Ramos (cell line): ENCODE results near the gene AWAT1.
"Not testable (repeated sequence)": the region's sequence is repeated elsewhere in the genome, so short reads cannot be mapped to it uniquely, and the experiment has no call there.

ENCODE experiments used
- in situ Hi-C: fragments of 300-500 bp; cut with MboI; formaldehyde crosslinking; loops from one replicate; pipeline ENCODE4 v1.14.3; 2022; ENCODE audit warnings: low sequenced_read_pairs; ENCODE audit not compliant: unreplicated experiment

Gene AWAT1

DNA sequence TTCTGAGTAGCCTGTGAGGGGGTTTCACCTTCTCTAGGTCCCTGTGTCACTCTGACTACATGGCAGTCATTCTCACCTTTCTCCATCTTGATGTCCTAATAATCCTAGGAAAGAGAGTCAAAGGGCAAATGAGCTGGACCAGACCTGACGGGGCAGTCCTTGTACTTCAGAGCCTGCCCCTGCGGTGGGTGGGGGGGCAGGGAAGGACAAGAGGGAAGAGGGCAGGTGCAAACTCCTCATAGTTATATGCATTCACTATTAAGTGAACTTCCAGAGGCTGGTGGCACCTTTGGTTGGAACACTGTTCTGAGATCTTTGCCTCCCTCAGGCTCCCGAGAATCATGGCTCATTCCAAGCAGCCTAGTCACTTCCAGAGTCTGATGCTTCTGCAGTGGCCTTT is at the start of gene AWAT1:
Gene AWAT1, plus strand, starts transcription at position 301 of the 400 bp plus-strand sequence. Its CDS starts 41 bp downstream, at position 342.
- in situ Hi-C loops = no loop called here

DNA sequence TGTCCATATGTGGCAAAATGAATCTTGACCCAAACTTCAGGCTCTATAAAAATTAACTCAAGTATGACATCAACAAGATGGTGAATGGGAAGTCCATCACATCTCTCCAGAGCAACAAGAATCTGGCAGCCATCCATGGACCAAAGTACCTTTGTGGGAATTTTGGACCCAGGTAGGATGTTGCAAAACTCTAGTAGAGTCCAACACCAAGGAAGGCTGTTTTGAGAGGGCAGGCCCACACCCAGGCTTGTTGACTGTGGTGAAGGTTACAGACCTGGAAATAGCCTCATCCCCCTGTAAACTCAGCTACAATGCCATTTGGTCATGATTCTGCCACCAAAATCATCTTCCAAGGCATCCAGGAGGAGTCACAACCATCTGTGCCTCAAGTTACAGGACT is 44.2 kb upstream of the AWAT1 start:
- in situ Hi-C loops = no loop called here

DNA sequence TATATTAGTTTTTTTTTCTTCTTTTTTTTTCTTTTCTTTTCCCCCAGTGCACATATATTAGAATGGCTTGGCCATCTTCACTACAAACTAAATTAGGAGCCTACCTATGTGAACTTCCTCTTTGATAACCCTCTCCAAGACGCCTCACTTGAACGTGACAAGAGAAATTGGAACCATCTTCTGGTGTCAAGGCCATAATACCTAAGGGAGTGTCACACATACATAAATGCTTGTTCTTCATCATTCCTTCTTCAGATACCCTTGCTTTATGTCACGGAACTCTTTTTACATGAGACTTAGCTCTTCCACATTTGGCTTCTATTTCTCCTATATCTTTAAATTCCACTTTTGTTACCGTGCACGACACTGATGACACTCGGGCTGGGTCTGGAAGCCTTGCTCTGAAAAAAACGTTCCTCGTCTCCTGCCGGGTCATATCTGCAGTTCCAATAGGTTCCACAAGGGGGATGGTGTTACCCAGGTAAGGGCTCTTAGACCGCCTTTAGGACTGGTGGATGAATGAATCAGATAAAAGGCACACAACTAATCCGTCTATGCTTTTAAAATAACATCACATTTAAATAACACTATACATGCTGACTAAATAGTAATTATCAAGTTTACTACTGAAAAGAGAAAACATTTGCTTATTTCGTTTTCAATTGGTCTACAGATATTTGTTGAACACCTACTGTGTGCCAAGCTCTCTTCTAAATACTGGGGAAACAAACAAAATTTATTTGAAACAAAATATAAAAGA is 37.3 kb upstream of the AWAT1 start:
- in situ Hi-C loops = no loop called here

DNA sequence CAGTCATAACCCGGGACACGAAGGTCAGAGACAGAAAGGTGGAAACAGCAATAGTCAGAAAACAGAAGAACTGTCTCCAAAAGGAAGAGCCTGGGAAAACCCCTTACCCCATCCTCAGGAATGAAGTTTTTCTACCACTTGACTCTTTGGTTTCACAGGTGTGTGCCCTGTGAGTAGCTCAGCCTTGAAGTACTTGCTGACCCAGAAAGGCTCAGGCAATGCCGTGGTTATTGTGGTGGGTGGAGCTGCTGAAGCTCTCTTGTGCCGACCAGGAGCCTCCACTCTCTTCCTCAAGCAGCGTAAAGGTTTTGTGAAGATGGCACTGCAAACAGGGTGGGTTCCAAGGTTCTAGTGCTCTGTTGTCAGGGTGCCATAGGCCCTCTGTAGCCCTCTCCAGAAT is 32.7 kb upstream of the AWAT1 start:
- in situ Hi-C loops = no loop called here

DNA sequence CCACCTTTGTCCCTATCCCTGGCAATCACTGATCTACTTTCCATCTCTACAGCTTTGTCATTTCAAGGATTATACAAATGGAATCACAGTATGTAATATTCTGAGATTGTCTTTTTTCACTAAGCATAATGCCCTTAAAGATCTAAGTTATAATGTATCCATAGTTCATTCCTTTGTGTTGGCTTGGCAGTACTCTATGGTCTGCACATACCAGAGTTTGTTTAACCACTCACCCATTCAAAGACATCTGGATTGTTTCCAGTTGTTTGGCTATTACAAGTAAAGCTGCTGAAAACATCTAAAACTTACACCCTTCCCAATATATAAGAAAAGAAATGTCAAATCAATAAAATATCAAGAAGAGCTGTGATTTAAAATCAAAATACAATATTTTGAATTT is 26.0 kb upstream of the AWAT1 start:
- in situ Hi-C loops = no loop called here

DNA sequence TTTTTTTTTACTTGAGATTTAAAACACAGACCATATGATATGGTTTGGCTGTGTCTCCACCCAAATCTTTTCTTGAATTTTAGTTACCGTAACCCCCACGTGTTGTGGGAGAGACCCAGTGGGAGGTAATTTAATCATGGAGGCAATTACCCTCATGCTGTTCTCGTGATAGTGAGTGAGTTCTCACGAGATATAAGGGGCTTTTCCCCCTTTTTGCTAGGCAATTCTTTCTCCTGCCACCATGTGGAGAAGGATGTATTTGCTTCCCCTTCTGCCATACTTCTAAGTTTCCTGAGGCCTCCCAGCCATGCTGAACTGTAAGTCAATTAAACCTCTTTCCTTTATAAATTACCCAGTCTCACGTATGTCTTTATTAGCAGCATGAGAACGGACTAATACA is 24.9 kb upstream of the AWAT1 start:
- in situ Hi-C loops = not testable (repeated sequence)

DNA sequence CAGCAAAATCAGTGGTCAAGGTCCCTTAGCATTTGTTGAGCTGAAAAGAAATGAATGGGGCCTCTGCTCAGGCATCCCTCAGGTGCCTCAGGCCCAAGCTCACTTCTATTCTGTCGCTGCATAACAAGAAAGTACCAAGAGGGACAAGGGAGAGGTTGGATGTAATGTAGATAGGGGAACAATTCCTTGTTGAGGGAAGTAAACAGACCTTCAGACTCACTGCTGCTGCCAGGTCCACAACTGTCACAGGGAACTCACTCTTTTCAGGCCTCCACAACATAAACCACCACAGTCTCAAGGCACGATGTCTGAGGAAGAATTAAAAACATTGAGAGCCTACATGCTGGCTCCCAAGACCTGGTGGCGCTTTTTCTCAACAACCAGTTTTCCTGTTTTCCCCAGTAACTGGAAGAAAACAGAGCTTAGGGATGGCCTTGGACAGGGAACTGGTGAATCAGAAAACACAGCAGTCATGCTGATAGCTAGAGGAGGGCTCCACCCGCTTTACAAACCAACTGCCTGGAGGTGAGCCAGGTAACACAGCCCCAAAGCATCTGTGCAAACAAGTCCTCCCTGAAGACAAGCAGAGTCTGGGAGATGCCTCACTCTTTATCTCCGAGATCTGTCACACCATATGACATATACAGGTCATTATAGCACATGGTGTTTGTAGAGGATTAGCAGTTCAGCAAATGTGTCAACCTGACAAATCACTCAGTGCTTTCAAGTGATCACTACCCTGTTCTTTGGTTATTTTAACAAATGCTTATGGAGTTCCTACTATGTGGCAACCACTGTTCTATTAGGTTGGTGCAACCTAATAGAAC is 14.3 kb upstream of the AWAT1 start:
- in situ Hi-C loops = no loop called here

DNA sequence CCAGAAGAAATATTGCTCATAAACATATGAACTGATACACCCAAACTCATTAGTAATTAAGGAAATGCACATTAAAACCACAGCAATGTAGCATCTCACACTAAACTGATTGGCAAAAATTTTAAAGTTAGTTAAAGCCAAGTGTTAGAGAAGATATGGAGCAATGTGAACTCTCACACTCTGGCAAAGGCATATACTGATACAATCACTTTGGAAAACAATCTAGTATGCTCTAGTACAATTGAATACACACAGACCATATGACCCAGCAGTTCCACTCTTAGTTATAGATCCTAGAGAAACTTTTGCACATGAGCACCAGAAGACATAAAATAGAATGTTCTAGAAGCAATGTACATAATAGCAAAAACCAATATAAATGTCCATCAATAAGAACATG is 8.4 kb upstream of the AWAT1 start:
- in situ Hi-C loops = no loop called here

DNA sequence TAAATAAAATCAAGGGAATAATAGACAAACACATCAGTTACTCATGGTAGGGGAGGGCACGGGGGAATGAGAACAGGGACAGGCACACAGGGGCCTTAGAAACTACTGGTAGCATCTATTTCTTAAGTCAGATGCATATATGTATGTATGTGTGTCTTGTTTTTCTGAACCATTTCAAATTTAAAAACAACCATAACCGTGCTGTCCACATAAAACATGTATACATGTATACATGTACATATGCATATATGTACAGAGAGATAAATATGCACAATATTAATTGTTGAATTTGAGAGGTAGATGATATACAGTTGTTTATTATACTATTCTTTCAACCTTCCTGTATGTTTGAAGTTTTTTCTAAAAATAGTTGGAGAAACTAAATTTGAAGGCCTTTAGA is 7.8 kb upstream of the AWAT1 start:
- in situ Hi-C loops = no loop called here

DNA sequence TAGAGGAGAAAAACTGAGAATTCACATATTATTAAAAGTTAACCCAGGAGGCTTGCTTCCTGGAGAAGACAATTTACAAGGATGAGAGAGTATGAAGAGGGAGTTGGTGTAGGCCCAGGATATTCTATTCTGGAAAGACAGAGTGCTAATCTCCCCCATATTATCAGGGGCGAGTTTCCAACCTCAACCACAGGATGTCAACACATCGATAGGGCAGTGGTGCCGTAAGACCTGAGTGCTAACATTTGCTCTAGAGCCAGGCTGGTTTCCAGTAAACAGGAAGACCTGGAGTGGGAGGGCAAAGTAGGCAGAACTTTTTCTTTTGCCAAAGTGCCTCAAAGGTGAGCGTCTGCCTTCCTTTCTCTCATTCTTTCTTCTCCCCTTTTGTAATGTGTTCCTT is 2.8 kb upstream of the AWAT1 start:
- in situ Hi-C loops = no loop called here

DNA sequence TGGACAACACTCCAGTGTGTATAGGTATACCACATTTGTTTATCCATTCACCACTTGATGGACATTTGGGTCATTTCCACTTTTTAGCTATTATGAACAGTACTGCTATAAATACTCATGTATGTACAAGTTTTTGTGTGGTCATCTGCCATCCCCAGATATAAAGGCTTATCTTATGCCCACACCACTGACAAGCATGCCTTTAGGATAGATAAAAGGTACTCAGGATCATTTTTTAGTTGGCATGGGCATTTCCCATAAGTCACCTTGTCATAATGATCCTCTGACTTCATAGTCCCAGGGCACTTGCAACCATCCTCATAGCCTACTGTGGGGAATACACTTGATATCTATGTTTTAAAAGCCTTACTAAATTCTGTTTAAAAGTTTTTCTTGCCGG is 6.3 kb downstream of the AWAT1 start:
- in situ Hi-C loops = no loop called here

DNA sequence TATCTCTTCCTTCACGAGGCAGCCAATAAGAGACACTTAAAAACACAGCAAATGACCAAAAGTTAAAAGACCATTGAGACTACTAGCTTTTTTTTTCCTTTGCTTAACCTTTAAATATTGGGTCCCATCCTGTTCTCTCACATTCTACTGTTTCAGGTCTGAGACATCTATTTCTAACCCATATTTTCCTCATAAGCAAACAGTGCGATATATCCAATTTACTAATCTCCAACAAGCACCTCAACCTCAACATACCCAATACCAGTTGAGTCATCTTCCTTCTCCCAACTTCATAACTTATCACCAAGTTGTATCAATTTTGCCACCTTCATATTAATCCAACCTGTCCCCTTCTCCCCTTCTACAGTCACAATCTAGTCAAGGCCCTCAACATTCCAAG is 7.0 kb downstream of the AWAT1 start:
- in situ Hi-C loops = no loop called here

DNA sequence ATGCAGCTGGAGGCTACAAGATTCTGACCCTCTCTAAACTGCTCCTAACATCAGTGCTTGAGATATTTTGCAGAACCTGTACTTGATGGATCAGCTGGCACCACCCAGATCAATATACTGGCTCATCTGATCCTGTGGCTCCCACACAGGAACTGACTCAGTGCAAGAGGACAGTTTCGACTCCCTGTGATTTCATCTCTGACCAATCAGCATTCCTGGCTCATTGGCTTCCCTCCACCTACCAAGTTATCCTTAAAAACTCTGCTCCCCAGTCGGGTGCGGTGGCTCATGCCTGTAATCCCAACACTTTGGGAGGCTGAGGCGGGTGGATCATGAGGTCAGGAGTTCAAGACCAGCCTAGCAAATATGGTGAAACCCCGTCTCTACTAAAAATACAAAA is 9.1 kb downstream of the AWAT1 start:
- in situ Hi-C loops = not testable (repeated sequence)

DNA sequence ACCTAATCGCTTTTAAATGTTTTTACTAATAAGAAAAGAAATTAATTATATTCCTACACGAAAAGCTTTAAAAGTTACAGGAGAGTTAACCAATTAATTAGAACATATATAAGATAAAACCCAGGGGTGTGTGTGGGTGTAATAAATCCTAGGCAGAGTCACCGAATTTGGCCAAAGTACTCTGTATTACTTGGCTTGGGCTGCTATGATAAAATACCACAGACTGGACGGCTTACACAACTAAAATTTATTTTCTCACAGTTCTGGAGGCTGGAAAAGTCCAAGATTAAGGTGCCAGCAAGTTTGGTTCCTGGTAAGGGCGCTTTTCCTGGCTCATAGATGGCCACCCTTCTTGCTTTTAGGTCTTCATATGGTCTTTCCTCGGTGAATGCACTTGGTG is 10.4 kb downstream of the AWAT1 start:
- in situ Hi-C loops = no loop called here

DNA sequence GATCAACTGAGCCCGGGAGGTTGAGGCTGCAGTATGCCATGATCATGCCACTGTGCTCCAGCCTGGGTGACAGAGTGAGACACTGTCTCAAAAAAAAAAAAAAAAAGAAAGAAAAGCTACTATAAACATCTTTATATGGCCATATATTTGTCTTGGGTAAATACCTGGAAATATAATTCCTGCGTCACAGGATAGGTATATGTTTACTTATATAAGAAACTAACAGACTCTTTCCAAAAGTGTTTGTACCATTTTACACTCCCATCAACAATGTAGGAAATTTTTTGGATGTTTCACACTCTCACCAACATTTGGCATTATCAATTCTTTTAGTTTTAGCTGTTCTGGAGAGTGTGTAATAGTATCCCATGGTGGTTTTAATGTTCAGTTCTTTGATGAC is 12.8 kb downstream of the AWAT1 start:
- in situ Hi-C loops = no loop called here

DNA sequence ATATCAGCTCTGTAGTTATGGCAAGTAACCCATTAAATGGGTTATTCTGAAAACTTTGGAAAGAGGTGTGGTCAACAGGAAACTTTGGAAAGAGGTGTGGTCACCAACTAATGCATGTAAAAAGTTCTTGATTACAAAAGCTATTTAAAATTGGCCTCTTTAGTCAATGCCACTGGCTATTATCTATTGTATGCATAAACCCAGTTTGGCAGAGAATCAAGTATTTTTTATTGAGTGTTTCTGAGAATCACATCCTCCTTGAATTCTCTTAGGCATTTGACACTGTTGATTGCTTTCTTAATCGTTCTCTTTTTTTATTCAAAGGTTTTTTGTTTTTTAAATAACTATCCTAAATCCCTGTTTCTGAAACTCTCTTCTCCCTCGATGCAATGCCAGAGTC is 18.0 kb downstream of the AWAT1 start:
- in situ Hi-C loops = no loop called here

DNA sequence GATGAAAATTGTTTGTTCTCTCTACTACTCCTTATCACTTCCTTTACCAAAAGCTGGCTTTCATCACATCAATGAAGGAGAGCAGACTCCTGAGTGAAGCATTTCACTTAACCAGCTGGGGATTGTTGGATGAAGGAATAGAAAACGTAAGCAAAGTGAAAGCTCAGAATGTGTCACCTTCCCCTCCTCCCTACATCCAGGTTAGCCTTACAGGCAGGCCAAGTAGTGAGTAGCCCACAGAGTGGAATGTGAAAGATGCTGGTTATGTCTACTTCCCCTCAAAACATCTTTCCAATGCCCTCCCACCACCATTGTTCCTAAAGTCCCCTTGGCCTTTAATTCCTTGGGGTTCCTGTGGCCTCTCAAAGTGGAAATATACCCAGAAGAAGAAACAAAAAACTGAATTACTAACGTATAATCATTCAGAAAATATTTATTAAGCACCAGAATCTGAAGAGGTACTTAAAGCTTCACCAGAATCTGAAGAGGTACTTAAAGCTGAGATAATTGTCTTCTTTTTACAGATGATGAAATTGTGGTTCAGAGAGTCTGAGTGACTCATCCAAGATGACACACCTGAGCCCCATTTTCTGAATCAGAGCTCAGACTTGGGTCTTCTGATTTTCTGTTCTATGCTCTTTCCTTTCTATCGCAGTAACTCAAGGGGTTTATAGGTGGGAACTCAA is 19.1 kb downstream of the AWAT1 start:
- in situ Hi-C loops = no loop called here

DNA sequence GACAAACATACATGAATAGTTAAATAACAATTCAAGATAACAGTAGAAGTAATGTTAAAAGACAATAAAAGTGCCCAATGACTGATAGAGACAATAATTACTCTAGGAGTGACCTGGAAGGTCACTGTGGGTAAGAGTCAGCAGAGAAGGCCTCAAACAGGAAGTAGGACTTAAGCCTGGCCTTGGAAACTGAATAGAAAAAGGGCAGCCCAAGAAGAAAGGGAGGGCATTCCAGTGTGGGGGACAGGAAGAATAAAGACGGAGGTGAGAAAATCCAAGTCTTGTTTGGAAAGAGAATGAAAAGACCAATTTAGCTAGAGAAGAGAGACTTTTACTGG is 19.6 kb downstream of the AWAT1 start:
- in situ Hi-C loops = no loop called here

DNA sequence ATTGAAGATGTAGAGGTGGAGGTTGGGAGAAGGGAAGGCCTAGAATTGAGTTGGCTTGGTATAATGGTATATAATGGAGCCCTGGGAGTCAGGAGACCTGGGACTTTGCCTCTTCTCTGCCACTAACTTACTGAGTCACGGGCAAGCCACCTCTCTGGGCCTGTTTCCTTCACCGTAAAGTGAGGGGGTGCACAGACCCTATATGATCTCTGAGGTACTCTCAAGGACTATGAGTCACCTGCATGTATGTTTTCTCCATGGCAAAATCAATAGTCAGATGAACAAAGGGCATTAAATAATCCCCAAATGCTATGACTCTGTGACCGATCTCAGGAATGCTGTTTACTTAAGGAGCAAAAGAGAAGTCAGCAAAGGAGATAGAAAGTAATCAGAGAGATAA is 20.5 kb downstream of the AWAT1 start:
- in situ Hi-C loops = no loop called here

DNA sequence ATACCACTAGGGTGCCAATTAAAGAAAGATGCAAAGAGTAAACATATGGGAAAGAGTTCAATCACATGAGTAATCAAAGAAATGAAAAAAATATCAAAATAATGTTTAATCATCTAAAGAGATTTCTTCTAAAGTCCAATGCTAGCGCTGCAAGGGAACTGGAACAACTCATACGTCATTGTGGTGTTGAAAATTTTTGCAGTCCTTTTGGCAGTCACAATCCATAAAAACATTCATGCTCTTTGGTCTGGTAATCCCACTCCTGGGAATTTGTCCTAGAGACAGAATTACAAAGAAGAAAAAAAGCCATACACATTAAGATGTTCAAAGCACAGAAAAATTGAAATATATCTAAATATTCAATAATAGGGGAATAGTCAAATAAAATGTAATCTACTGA is 21.0 kb downstream of the AWAT1 start:
- in situ Hi-C loops = no loop called here
